K562 (cell line): ENCODE data around the gene MAN1A1. TPM values are rescaled to one million over a fixed set of nuclear protein-coding genes. Genes with fewer than 3 reads are reported as not detected.

Experiments used
- EHMT2 ChIP-seq: fragments of 450-650 bp; IDR thresholded peaks from 2 replicates; pipeline ENCODE4 v1.6.1; 2018; ENCODE audit warnings: antibody characterized with exemption
- ELK3 ChIP-seq: fragments of 450-650 bp; formaldehyde crosslinking; IDR thresholded peaks from 2 replicates; pipeline ENCODE4 v1.4.0; 2020; ENCODE audit warnings: mild to moderate bottlenecking
- KLF6 ChIP-seq: fragments of 250-450 bp; sonication (Bioruptor Pico); IDR thresholded peaks from 2 replicates; pipeline ENCODE4 v1.4.0; 2020; ENCODE audit warnings: mild to moderate bottlenecking, moderate library complexity, borderline replicate concordance
- POLR3G ChIP-seq: IDR thresholded peaks from 2 replicates; pipeline ENCODE4 v1.6.1; 2011; ENCODE audit not compliant: insufficient read length, insufficient replicate concordance; ENCODE audit errors: extremely low read depth
- TAF1 ChIP-seq: IDR thresholded peaks from 2 replicates; pipeline ENCODE4 v1.6.1; 2011; ENCODE audit warnings: mild to moderate bottlenecking, low read length, moderate library complexity; ENCODE audit not compliant: insufficient read depth, control insufficient read depth, severe bottlenecking; ENCODE audit errors: extremely low read depth
- ZBTB2 ChIP-seq: fragments of 450-650 bp; IDR thresholded peaks from 2 replicates; pipeline ENCODE4 v1.6.1; 2016; ENCODE audit warnings: antibody characterized with exemption
- ZSCAN29 ChIP-seq: fragments of 450-650 bp; IDR thresholded peaks from 2 replicates; pipeline ENCODE4 v1.6.1; 2017
- polyA plus RNA-seq, 8 experiments: library from polyadenylated mRNA; depleted of rRNA in 4 of 8; stranded (reverse) in 5 of 8; unstranded in 3 of 8; fragments of >200 nt; fragmentation: Nextera tagmentation in 2 of 8; fragmentation: Illumina TruSeq in 1 of 8; extraction: Ambion mirVana in 2 of 8; extraction: Trizol in 1 of 8; gene quantifications; 2 replicates each; pipeline versions ENCODE4 v1.2.1 to v1.2.3, GENCODE V29; 2011 to 2014; ENCODE audit warnings: inconsistent platforms in 1 of 8, missing spikeins in 1 of 8
- total RNA-seq, 7 experiments: library from RNA; depleted of rRNA in 6 of 7; stranded (reverse); fragments of >200 nt in 6 of 7; fragmentation: Illumina TruSeq in 2 of 7; extraction: Trizol in 2 of 7; gene quantifications; 2 replicates each; pipeline versions ENCODE4 v1.2.1 to v1.2.3, GENCODE V29; 2011 to 2021; ENCODE audit warnings: low replicate concordance in 1 of 7
- TF ChIP-seq, protein P1 (sequence below), 2 experiments: fragments of 450-650 bp; IDR thresholded peaks; 2 replicates each; pipeline ENCODE4 v1.6.1; 2018; ENCODE audit warnings: mild to moderate bottlenecking in 2 of 2, low read depth in 1 of 2; ENCODE audit not compliant: partially characterized antibody in 2 of 2
- TF ChIP-seq, protein P2 (sequence below): fragments of 250-450 bp; sonication (Bioruptor Pico); IDR thresholded peaks from 2 replicates; pipeline ENCODE4 v1.4.0; 2020; ENCODE audit warnings: mild to moderate bottlenecking, moderate library complexity
- TF ChIP-seq, protein P3 (sequence below), 2 experiments: fragments of 150-350 bp in 1 of 2; IDR thresholded peaks; 2 replicates each; pipeline ENCODE4 v1.6.1; 2012 to 2016; ENCODE audit warnings: low read depth in 2 of 2, low read length in 2 of 2, mild to moderate bottlenecking in 1 of 2, moderate library complexity in 1 of 2

MAN1A1 gene
- total and polyA plus RNA-seq, 9 of the 15 experiments (the other 6 are each of a cell fraction or from before 2014, with no cell fraction given), result 24.5 to 78.4 (median 59.7) TPM

- TF ChIP-seq, protein P1, sequence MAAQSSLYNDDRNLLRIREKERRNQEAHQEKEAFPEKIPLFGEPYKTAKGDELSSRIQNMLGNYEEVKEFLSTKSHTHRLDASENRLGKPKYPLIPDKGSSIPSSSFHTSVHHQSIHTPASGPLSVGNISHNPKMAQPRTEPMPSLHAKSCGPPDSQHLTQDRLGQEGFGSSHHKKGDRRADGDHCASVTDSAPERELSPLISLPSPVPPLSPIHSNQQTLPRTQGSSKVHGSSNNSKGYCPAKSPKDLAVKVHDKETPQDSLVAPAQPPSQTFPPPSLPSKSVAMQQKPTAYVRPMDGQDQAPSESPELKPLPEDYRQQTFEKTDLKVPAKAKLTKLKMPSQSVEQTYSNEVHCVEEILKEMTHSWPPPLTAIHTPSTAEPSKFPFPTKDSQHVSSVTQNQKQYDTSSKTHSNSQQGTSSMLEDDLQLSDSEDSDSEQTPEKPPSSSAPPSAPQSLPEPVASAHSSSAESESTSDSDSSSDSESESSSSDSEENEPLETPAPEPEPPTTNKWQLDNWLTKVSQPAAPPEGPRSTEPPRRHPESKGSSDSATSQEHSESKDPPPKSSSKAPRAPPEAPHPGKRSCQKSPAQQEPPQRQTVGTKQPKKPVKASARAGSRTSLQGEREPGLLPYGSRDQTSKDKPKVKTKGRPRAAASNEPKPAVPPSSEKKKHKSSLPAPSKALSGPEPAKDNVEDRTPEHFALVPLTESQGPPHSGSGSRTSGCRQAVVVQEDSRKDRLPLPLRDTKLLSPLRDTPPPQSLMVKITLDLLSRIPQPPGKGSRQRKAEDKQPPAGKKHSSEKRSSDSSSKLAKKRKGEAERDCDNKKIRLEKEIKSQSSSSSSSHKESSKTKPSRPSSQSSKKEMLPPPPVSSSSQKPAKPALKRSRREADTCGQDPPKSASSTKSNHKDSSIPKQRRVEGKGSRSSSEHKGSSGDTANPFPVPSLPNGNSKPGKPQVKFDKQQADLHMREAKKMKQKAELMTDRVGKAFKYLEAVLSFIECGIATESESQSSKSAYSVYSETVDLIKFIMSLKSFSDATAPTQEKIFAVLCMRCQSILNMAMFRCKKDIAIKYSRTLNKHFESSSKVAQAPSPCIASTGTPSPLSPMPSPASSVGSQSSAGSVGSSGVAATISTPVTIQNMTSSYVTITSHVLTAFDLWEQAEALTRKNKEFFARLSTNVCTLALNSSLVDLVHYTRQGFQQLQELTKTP (IDR thresholded peaks at IDR 0.05; ENCODE audit: low read depth in 1 of 2, partially characterized antibody in 2 of 2), result peak; percentile 73 to 88
- TF ChIP-seq TAF1, result no peak
- TF ChIP-seq KLF6 (CRISPR knock-in tag), result no peak
- no peak for TF ChIP-seq POLR3G
- TF ChIP-seq, protein P2, sequence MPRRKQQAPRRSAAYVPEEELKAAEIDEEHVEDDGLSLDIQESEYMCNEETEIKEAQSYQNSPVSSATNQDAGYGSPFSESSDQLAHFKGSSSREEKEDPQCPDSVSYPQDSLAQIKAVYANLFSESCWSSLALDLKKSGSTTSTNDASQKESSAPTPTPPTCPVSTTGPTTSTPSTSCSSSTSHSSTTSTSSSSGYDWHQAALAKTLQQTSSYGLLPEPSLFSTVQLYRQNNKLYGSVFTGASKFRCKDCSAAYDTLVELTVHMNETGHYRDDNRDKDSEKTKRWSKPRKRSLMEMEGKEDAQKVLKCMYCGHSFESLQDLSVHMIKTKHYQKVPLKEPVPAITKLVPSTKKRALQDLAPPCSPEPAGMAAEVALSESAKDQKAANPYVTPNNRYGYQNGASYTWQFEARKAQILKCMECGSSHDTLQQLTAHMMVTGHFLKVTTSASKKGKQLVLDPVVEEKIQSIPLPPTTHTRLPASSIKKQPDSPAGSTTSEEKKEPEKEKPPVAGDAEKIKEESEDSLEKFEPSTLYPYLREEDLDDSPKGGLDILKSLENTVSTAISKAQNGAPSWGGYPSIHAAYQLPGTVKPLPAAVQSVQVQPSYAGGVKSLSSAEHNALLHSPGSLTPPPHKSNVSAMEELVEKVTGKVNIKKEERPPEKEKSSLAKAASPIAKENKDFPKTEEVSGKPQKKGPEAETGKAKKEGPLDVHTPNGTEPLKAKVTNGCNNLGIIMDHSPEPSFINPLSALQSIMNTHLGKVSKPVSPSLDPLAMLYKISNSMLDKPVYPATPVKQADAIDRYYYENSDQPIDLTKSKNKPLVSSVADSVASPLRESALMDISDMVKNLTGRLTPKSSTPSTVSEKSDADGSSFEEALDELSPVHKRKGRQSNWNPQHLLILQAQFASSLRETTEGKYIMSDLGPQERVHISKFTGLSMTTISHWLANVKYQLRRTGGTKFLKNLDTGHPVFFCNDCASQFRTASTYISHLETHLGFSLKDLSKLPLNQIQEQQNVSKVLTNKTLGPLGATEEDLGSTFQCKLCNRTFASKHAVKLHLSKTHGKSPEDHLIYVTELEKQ (CRISPR knock-in tag), result no peak
- TF ChIP-seq ELK3 (CRISPR knock-in tag), result no peak
- TF ChIP-seq EHMT2, result peak; percentile 38; the same call in 1 of the 2 replicates
- TF ChIP-seq ZSCAN29, result no peak
- TF ChIP-seq, protein P3, sequence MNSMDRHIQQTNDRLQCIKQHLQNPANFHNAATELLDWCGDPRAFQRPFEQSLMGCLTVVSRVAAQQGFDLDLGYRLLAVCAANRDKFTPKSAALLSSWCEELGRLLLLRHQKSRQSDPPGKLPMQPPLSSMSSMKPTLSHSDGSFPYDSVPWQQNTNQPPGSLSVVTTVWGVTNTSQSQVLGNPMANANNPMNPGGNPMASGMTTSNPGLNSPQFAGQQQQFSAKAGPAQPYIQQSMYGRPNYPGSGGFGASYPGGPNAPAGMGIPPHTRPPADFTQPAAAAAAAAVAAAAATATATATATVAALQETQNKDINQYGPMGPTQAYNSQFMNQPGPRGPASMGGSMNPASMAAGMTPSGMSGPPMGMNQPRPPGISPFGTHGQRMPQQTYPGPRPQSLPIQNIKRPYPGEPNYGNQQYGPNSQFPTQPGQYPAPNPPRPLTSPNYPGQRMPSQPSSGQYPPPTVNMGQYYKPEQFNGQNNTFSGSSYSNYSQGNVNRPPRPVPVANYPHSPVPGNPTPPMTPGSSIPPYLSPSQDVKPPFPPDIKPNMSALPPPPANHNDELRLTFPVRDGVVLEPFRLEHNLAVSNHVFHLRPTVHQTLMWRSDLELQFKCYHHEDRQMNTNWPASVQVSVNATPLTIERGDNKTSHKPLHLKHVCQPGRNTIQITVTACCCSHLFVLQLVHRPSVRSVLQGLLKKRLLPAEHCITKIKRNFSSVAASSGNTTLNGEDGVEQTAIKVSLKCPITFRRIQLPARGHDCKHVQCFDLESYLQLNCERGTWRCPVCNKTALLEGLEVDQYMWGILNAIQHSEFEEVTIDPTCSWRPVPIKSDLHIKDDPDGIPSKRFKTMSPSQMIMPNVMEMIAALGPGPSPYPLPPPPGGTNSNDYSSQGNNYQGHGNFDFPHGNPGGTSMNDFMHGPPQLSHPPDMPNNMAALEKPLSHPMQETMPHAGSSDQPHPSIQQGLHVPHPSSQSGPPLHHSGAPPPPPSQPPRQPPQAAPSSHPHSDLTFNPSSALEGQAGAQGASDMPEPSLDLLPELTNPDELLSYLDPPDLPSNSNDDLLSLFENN (IDR thresholded peaks at IDR 0.05; ENCODE audit: low read depth in 2 of 2, low read length in 2 of 2), result no peak
- peak; percentile 64; the same call in 1 of the 2 replicates for TF ChIP-seq ZBTB2
Observed at GRCh38 chr6:119308048-119308570, 41.5 kb downstream of the MAN1A1 start (continued).
